HG03196 (cell line): ENCODE data around the gene NOTO.
A peak's percentile ranks its signal among the peaks of the same experiment; 100 is the strongest.

ENCODE experiments used
- ATAC-seq: cut with Tn5 transposase; IDR thresholded peaks from one replicate; pipeline ENCODE4 v1.9.1; 2021; ENCODE audit not compliant: unreplicated experiment

The NOTO gene

GRCh38 chr2:73233154-73233931 lies 31.0 kb downstream of the NOTO start, which contains the start of gene PRADC1:
TSS of gene PRADC1 (minus strand) at chr2:73233239. CDS start at chr2:73233160, 79 bp downstream.
- peak; percentile 88 for ATAC-seq

GRCh38 chr2:73233932-73234832 lies 31.8 kb downstream of the NOTO start, which contains the start of gene CCT7:
TSS of gene CCT7 (plus strand) at chr2:73234308. CDS start at chr2:73234379, 71 bp downstream.
- ATAC-seq = peak; percentile 64

GRCh38 chr2:73235315-73236028 lies 33.1 kb downstream of the NOTO start:
- ATAC-seq = no peak

- no peak for ATAC-seq
Observed at GRCh38 chr2:73237168-73237567, 34.8 kb downstream of the NOTO start.

GRCh38 chr2:73238149-73238548 lies 35.8 kb downstream of the NOTO start:
- no peak for ATAC-seq

- no peak for ATAC-seq
Observed at GRCh38 chr2:73238976-73239375, 36.6 kb downstream of the NOTO start.

- ATAC-seq = no peak
Observed at GRCh38 chr2:73239776-73240175, 37.4 kb downstream of the NOTO start.

- ATAC-seq = no peak
Observed at GRCh38 chr2:73243884-73244570, 41.7 kb downstream of the NOTO start.

GRCh38 chr2:73244580-73244979 lies 42.2 kb downstream of the NOTO start:
- no peak for ATAC-seq

- no peak for ATAC-seq
Observed at GRCh38 chr2:73246850-73247249, 44.5 kb downstream of the NOTO start.

- no peak for ATAC-seq
Observed at GRCh38 chr2:73249636-73250035, 47.3 kb downstream of the NOTO start.

GRCh38 chr2:73250872-73251846 lies 48.8 kb downstream of the NOTO start:
- ATAC-seq = no peak

GRCh38 chr2:73252238-73253027 lies 50.1 kb downstream of the NOTO start:
- no peak for ATAC-seq

GRCh38 chr2:73253400-73253799 lies 51.0 kb downstream of the NOTO start:
- no peak for ATAC-seq

- ATAC-seq = no peak
Observed at GRCh38 chr2:73253901-73254300, 51.5 kb downstream of the NOTO start.

- no peak for ATAC-seq
Observed at GRCh38 chr2:73254343-73255006, 52.1 kb downstream of the NOTO start.

GRCh38 chr2:73255007-73255644 lies 52.8 kb downstream of the NOTO start:
- no peak for ATAC-seq
